GM18951 (cell line): ENCODE measurements around the gene EPHA6.

Experiments used
- POLR2A ChIP-seq: IDR thresholded peaks from 4 replicates; pipeline ENCODE4 v1.6.1; 2011; ENCODE audit warnings: mild to moderate bottlenecking; ENCODE audit not compliant: insufficient read length, insufficient read depth; ENCODE audit errors: extremely low read depth
- in situ Hi-C: fragments of 300-500 bp; cut with MboI; formaldehyde crosslinking; loops from one replicate; pipeline ENCODE4 v1.12.0; 2022; ENCODE audit warnings: low sequenced_read_pairs, mixed read lengths, inconsistent platforms; ENCODE audit not compliant: unreplicated experiment

Gene EPHA6

GRCh38 chr3:97662264-97662663, 847.9 kb downstream of the EPHA6 start:
- in situ Hi-C loops = loop anchor here (25.0 kb wide), 1 partner anchor 800 kb away; no protein-coding TSS in a partner anchor
- TF ChIP-seq POLR2A = no peak

DNA sequence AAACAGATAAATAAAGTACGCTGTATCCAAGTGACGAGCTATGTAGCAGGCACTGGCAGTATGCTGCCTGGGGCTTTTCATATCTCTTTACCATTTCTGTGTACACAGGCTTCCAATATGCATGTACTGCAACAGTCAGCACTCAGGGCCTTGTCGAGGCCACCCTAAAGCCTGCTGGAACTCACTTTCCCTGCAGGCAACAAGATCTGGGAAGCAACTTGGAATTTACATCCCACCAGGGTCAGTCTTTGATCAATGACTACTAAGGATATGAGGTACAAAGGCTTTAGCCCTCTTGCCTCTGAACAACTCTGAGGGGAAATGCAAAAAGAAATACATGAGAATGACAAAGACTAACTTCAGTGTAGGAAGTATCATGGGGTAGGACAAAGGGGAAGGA, 848.4 kb downstream of the EPHA6 start:
- in situ Hi-C loops = loop anchor here (25.0 kb wide), 1 partner anchor 800 kb away; no protein-coding TSS in a partner anchor
- TF ChIP-seq POLR2A = no peak

- TF ChIP-seq POLR2A = no peak
- in situ Hi-C loops = loop anchor here (25.0 kb wide), 1 partner anchor 804 kb away; no protein-coding TSS in a partner anchor
Observed at GRCh38 chr3:97665896-97666295, 851.5 kb downstream of the EPHA6 start.

GRCh38 chr3:97670952-97671351, 856.6 kb downstream of the EPHA6 start:
- TF ChIP-seq POLR2A = no peak
- in situ Hi-C loops = loop anchor here (25.0 kb wide), 1 partner anchor 809 kb away; no protein-coding TSS in a partner anchor

GRCh38 chr3:97673357-97673997, 859.1 kb downstream of the EPHA6 start:
- in situ Hi-C loops = loop anchor here (25.0 kb wide), 1 partner anchor 811 kb away; no protein-coding TSS in a partner anchor
- no peak for TF ChIP-seq POLR2A

DNA sequence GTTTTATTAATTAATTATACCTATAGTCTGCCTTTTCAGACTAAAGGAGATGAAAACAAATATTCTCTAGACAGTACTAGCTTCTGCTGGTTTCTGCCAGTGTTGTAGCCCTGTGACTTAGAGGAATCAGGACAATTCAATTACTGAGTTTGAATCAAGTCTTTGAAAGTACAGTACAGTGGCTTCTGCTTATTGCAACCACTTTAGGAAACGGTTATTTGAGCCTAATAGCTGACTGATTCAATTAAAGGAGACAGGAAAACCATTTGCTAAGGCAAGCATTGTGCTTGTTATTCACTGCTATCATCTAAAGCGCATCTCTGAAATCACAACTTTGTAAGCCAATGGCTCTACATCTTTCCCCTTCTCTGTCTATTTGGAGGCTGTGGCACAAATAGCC, 860.1 kb downstream of the EPHA6 start:
- no peak for TF ChIP-seq POLR2A
- in situ Hi-C loops = loop anchor here (25.0 kb wide), 1 partner anchor 812 kb away; no protein-coding TSS in a partner anchor

DNA sequence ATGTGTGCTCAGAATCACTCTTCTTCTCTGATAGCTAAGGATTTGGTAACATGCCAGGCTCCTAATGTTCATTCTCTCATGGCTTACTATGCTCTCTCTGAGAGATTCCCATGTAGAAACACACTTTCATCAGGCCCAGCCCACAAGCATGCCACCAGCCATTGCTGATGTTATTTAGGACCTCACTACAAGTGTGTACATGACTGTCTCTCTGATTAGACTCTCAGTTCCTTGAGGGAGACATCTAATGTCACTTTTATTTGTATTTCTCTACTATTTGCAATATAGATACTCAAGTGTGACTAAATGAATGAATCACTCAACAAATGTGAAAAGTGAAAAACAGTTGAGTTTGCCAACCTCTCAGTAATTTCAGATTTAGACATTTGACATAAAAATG, 865.8 kb downstream of the EPHA6 start:
- TF ChIP-seq POLR2A = no peak

GRCh38 chr3:97680696-97681095, 866.3 kb downstream of the EPHA6 start:
- TF ChIP-seq POLR2A = no peak
- in situ Hi-C loops = no loop called here

More for the DNA sequence above, 865.8 kb downstream of the EPHA6 start:
- in situ Hi-C loops = no loop called here

DNA sequence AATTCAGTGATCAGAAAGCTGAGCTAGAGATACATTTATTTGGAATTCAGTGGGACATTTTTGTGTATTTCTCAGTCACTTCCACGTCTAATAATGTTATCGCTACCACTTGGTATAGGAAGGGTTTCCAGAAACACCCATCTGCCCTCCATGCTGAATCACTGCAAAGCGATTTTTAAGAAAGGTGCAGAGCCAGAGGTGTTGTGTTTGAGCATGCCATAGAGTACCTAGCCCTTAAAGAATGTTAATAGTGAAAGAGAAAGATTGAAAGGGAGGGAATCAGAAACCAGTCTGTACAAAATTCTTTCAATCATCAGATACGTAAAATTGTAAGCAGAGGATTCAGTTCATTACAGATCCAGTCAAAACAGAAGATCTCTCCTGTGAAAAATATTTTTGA, 870.1 kb downstream of the EPHA6 start:
- in situ Hi-C loops = no loop called here
- no peak for TF ChIP-seq POLR2A

DNA sequence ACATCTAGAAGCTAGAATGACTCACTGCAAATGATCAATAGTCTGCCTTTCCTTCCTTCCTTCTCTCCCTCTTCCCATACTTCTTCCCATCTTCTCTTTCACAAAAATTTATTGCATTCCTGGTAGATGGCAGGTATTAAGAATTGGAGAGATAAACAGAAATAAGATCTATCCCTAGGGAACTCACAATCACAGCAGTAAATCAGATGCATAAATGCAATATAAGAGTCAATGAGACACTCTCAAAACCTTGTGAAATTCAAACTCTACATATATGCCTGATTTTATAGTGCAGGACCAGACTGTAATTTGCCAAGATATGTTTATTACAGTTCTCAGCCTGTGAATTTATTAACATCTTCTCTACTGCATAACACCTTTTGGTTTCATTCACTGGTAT, 871.9 kb downstream of the EPHA6 start:
- in situ Hi-C loops = no loop called here
- TF ChIP-seq POLR2A = no peak

DNA sequence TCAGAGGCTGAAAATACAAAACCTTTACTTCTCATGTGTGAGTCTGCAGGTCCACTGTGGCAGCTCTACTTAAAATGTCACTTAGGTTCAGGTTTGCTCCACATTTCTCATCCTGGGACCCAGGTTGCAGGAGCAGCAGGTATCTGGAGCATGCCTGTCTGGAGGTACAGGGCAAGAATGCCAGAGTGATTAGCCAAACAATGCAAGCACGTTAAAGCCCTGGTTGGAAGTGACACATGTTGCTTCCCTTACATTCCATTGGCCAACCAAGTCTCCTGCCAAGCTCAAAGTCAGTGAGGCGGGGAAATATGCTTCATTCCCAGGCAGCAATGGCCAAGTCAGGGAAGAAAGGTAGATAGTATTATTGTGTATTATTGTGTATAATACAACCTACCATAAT, 873.3 kb downstream of the EPHA6 start:
- TF ChIP-seq POLR2A = no peak
- in situ Hi-C loops = no loop called here

DNA sequence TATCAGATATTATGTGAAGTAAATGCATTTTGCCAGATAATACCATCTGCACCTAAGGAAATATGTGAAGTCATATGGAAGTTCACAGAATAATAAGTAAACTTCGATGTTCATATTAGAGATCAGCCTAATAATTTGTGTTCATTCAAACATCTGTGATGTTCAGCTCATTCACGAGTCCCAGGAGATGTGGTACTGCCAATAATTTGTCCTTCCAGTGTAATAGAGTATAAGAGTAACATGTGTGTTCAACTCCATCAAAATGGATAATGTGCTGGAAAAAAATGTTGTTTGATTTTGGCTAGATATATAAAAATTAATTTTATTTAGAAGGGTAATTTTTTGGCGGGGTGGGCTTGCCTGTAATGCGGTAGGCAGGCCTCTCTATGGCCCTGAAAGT, 874.7 kb downstream of the EPHA6 start:
- in situ Hi-C loops = no loop called here
- no peak for TF ChIP-seq POLR2A

- in situ Hi-C loops = no loop called here
- TF ChIP-seq POLR2A = no peak
Observed at GRCh38 chr3:97689962-97690361, 875.6 kb downstream of the EPHA6 start.

- in situ Hi-C loops = no loop called here
- TF ChIP-seq POLR2A = no peak
Observed at GRCh38 chr3:97691354-97691753, 877.0 kb downstream of the EPHA6 start.
